ENCODE data around the gene RNPEP. TPM values are rescaled to one million over a fixed set of nuclear protein-coding genes. Genes with fewer than 3 reads are reported as not detected.
A peak's percentile ranks its signal among the peaks of the same experiment; 100 is the strongest.

Gene RNPEP
- total and polyA plus RNA-seq, 8 donors = 19.8 to 43.5 (median 28.0) TPM

GRCh38 chr1:201968202-201968925 lies 14.1 kb upstream of the RNPEP start:
- H3K27ac ChIP-seq = no peak overlapping the region
- FAIRE-seq (no peak), DNase-seq (no peak), ATAC-seq (no peak)
- H3K9me3 ChIP-seq = no peaks in the 10 kb centered on the region
- no peak overlapping the region for H3K4me3 ChIP-seq
- no peak for TF ChIP-seq CTCF (IDR thresholded peaks at IDR 0.05)
- peaks cover 0 to 4% (median 0%) of the 10 kb centered on the region in 3 donors for H3K4me1 ChIP-seq
- H3K36me3 ChIP-seq = peaks cover 0 to 37% (median 25%) of the 10 kb centered on the region in 3 donors
- WGBS, 2 donors = 85 to 89% methylated on average over 16 of the region's 16 CpGs
- intact Hi-C loops (cut with DNase I) = no loop called here
- no peaks in the 10 kb centered on the region for H3K27me3 ChIP-seq

- intact Hi-C loops (cut with DNase I) = loop anchor here in 1 of 3 donors (5.0 kb wide), 1 partner anchor 73 kb away; no protein-coding TSS in a partner anchor
- Histone ChIP-seq H3K36me3 (peaks cover 0 to 24% (median 11%) of the 10 kb centered on the region in 3 donors), H3K27me3 (no peaks in the 10 kb centered on the region), H3K4me3 (no peak overlapping the region), H3K27ac (no peak overlapping the region), H3K9me3 (no peaks in the 10 kb centered on the region), H3K4me1 (peaks cover 0 to 4% (median 0%) of the 10 kb centered on the region in 3 donors)
- ATAC-seq = peak in 1 of 4 donors; percentile 13
- WGBS, 2 donors = 46 to 56% methylated on average over 9 of the region's 9 CpGs
- FAIRE-seq = no peak
- DNase-seq = no peak
- no peak for TF ChIP-seq CTCF (IDR thresholded peaks at IDR 0.05)
These were observed 11.9 kb upstream of the RNPEP start for GRCh38 chr1:201970334-201971159.

GRCh38 chr1:201982082-201982622 lies 296 bp upstream of the RNPEP start:
- 3% methylated on average over 31 of the region's 31 CpGs for WGBS, 2 donors
- peak; percentile 64 to 92 (median 80) for DNase-seq
- Histone ChIP-seq H3K9me3 (no peaks in the 10 kb centered on the region), H3K27ac (peak overlapping the region in 2 of 4 donors; percentile 79 to 90), H3K36me3 (no peaks in the 10 kb centered on the region), H3K4me3 (peak overlapping the region in 3 of 4 donors; percentile 95 to 99 (median 96)), H3K4me1 (peaks cover 0 to 11% (median 0%) of the 10 kb centered on the region in 3 donors), H3K27me3 (no peaks in the 10 kb centered on the region)
- no peak for FAIRE-seq
- peak in 3 of 4 donors; percentile 12 to 88 (median 15) for ATAC-seq
- intact Hi-C loops (cut with DNase I) = no loop called here
- no peak for TF ChIP-seq CTCF (IDR thresholded peaks at IDR 0.05)

- no peak for TF ChIP-seq CTCF (IDR thresholded peaks at IDR 0.05)
- WGBS, 2 donors = 3 to 6% methylated on average over 11 of the region's 11 CpGs
- FAIRE-seq = no peak
These were observed 945 bp downstream of the RNPEP start for GRCh38 chr1:201983380-201983805.

More at GRCh38 chr1:201983380-201983805, 945 bp downstream of the RNPEP start:
- peak overlapping the region; percentile 91 to 99 (median 96) for H3K4me3 ChIP-seq
- peaks cover 0 to 11% (median 0%) of the 10 kb centered on the region in 3 donors for H3K4me1 ChIP-seq
- H3K27ac ChIP-seq = peak overlapping the region; percentile 76 to 90 (median 84)
- DNase-seq (no peak), ATAC-seq (no peak)
- H3K36me3 ChIP-seq = no peaks in the 10 kb centered on the region
- H3K9me3 ChIP-seq = no peaks in the 10 kb centered on the region
- no peaks in the 10 kb centered on the region for H3K27me3 ChIP-seq
- intact Hi-C loops (cut with DNase I) = no loop called here
